RKO (cell line): ENCODE results near the gene EDN2.

Experiments used
- DNase-seq: peaks from one replicate; pipeline ENCODE4 v3.0.0-alpha.2; 2016; ENCODE audit warnings: low spot score

The EDN2 gene

GRCh38 chr1:41483001-41483850 is 1.3 kb downstream of the EDN2 start:
- no peak for DNase-seq

- DNase-seq: no peak
These were observed 2.3 kb downstream of the EDN2 start for GRCh38 chr1:41482001-41482765.

GRCh38 chr1:41481109-41481775 is 3.2 kb downstream of the EDN2 start:
- no peak for DNase-seq

GRCh38 chr1:41480204-41481108 is 4.0 kb downstream of the EDN2 start:
- no peak for DNase-seq

GRCh38 chr1:41479808-41480160 is 4.7 kb downstream of the EDN2 start:
- DNase-seq: no peak

GRCh38 chr1:41479000-41479807 is 5.3 kb downstream of the EDN2 start:
- DNase-seq: no peak

GRCh38 chr1:41478118-41478748 is 6.2 kb downstream of the EDN2 start:
- DNase-seq: no peak

- no peak for DNase-seq
These were observed 7.6 kb downstream of the EDN2 start for GRCh38 chr1:41476807-41477361.

- DNase-seq: no peak
These were observed 8.5 kb downstream of the EDN2 start for GRCh38 chr1:41475859-41476567.

- no peak for DNase-seq
These were observed 9.1 kb downstream of the EDN2 start for GRCh38 chr1:41475346-41475745.

- no peak for DNase-seq
These were observed 9.8 kb downstream of the EDN2 start for GRCh38 chr1:41474490-41475271.

GRCh38 chr1:41473738-41474362 is 10.6 kb downstream of the EDN2 start:
- no peak for DNase-seq

- no peak for DNase-seq
These were observed 12.8 kb downstream of the EDN2 start for GRCh38 chr1:41471658-41472057.

- DNase-seq: no peak
These were observed 14.8 kb downstream of the EDN2 start for GRCh38 chr1:41469706-41470105.

- no peak for DNase-seq
These were observed 16.2 kb downstream of the EDN2 start for GRCh38 chr1:41468122-41468762.

GRCh38 chr1:41467673-41468072 is 16.8 kb downstream of the EDN2 start:
- DNase-seq: no peak

GRCh38 chr1:41466146-41466545 is 18.3 kb downstream of the EDN2 start:
- no peak for DNase-seq

GRCh38 chr1:41465741-41466140 is 18.7 kb downstream of the EDN2 start:
- DNase-seq: no peak
